ENCODE results near the gene PSMB5. TPM values are rescaled to one million over a fixed set of nuclear protein-coding genes. Genes with fewer than 3 reads are reported as not detected.

The PSMB5 gene
- total and polyA plus RNA-seq, 2 of the 13 experiments (the other 11 are each of a cell fraction or from before 2014, with no cell fraction given), result 705 to 871 TPM

GRCh38 chr14:22977684-22978486 lies 56.8 kb downstream of the PSMB5 start (continued):
- no peak for TF ChIP-seq NRL (CRISPR knock-in tag; IDR thresholded peaks at IDR 0.05; ENCODE audit: borderline replicate concordance)
- TF ChIP-seq HBP1 (CRISPR knock-in tag; IDR thresholded peaks at IDR 0.05; ENCODE audit: low read depth), result peak; percentile 86; the same call in 1 of the 2 replicates
- TF ChIP-seq ZNF337 (CRISPR knock-in tag; IDR thresholded peaks at IDR 0.05; ENCODE audit: borderline replicate concordance, low read depth), result no peak
- peak; percentile 78; the same call in 1 of the 2 replicates for TF ChIP-seq POLR2AphosphoS2 (IDR thresholded peaks at IDR 0.05; ENCODE audit: low read depth, low read length)
- no peak for TF ChIP-seq ZNF180 (CRISPR knock-in tag; IDR thresholded peaks at IDR 0.05; ENCODE audit: borderline replicate concordance, low read depth)
- no peak for TF ChIP-seq ZNF503 (CRISPR knock-in tag; IDR thresholded peaks at IDR 0.05)
- TF ChIP-seq ZNF136 (CRISPR knock-in tag; IDR thresholded peaks at IDR 0.05; ENCODE audit: low read depth), result peak; percentile 67; the same call in 1 of the 2 replicates
- no peak for TF ChIP-seq NR2F2 (IDR thresholded peaks at IDR 0.05; ENCODE audit: borderline replicate concordance, low read depth)
- peak; percentile 5; the same call in 1 of the 2 replicates for TF ChIP-seq NFE2L2 (IDR thresholded peaks at IDR 0.05; ENCODE audit: low read length)
- TF ChIP-seq ZBTB21 (CRISPR knock-in tag; IDR thresholded peaks at IDR 0.05), result peak; percentile 90
- no peak for TF ChIP-seq ZFP36L1 (CRISPR knock-in tag; IDR thresholded peaks at IDR 0.05)
- no peak for TF ChIP-seq ZNF777 (CRISPR knock-in tag; IDR thresholded peaks at IDR 0.05)
- no peak for TF ChIP-seq NAIF1 (CRISPR knock-in tag; IDR thresholded peaks at IDR 0.05; ENCODE audit: borderline replicate concordance)
- no peak for TF ChIP-seq GFI1 (CRISPR knock-in tag; IDR thresholded peaks at IDR 0.05; ENCODE audit: borderline replicate concordance)
- TF ChIP-seq TBL1XR1 (IDR thresholded peaks at IDR 0.05; ENCODE audit: borderline replicate concordance, low read length, partially characterized antibody), result peak; percentile 89
- TF ChIP-seq ZNF772 (CRISPR knock-in tag; IDR thresholded peaks at IDR 0.05), result peak; percentile 88
- TF ChIP-seq HHEX (CRISPR knock-in tag; IDR thresholded peaks at IDR 0.05), result peak; percentile 73
- peak; percentile 83 for TF ChIP-seq NFKBIZ (CRISPR knock-in tag; IDR thresholded peaks at IDR 0.05)
- no peak for TF ChIP-seq TMF1 (CRISPR knock-in tag; IDR thresholded peaks at IDR 0.05; ENCODE audit: low read depth)
- no peak for TF ChIP-seq ZNF10 (CRISPR knock-in tag; IDR thresholded peaks at IDR 0.05; ENCODE audit: borderline replicate concordance, low read depth)
- peak; percentile 88; the same call in 1 of the 2 replicates for TF ChIP-seq MEIS1 (CRISPR knock-in tag; IDR thresholded peaks at IDR 0.05; ENCODE audit: borderline replicate concordance)
- TF ChIP-seq CENPBD1 (CRISPR knock-in tag; IDR thresholded peaks at IDR 0.05; ENCODE audit: borderline replicate concordance, low read depth), result no peak
- no peak for TF ChIP-seq PHF21A (CRISPR knock-in tag; IDR thresholded peaks at IDR 0.05)
- TF ChIP-seq ZNF761 (CRISPR knock-in tag; conservative IDR thresholded peaks at IDR 0.05), result peak; percentile 94
- TF ChIP-seq TBX2 (CRISPR knock-in tag; IDR thresholded peaks at IDR 0.05; ENCODE audit: borderline replicate concordance), result peak; percentile 49
- 0 out of 2 replicates have a peak, but pooled peaks have one; percentile 41 for TF ChIP-seq ZNF33B (CRISPR knock-in tag; IDR thresholded peaks at IDR 0.05)
- TF ChIP-seq GTF2F1 (IDR thresholded peaks at IDR 0.05; ENCODE audit: low read length), result no peak
- peak; percentile 55; the same call in 1 of the 2 replicates for TF ChIP-seq MZF1 (CRISPR knock-in tag; IDR thresholded peaks at IDR 0.05; ENCODE audit: borderline replicate concordance)
